C1 segment of cervical spinal cord (tissue), 14 donors: Measurements from ENCODE around the gene IRGQ.

Experiments
- DNase-seq, 14 donors: peaks; one replicate each; lab custom pipeline; 2025; lab: John Stamatoyannopoulos, UW

IRGQ gene

DNA sequence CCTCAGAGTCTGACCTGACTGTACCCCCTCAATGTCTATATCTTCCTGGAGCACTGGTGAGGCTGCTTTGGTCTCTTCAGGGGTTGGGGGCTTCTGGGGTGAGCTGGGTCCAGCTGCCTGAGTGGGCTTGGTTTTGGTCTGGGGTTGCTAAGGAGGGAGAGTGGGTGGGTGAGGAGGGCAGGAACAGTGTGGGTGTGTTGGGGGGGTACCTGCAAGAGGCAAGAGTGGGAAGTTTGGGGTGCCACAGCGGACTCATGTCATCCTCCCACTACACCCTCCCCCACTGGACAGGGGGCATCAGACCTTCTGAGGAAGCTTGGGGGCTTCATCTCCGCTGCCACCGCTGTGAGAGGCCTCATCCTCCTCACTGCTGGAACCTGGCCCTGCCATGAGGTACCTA, 49.4 kb downstream of the IRGQ start:
- no peak for DNase-seq

DNA sequence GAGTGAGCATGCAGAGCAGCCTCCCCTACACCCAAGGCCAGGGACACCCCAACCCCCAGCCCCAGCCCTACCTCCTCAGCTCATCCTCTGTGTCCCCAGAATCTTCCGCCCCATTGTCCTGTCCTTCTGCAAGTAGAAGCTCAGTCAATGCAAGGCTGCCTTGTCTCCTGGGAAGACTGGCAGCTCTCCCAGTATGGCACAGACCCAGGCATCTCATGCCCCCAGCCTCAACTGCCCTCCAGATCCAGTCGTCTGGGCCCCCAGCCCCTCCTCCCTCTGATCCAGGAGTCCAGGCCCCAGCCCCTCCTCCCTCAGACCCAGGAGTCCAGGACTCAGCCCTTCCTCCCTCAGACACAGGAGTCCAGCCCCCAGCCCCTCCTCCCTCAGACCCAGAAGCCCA, 50.0 kb downstream of the IRGQ start:
- peak in 7 of 14 donors; percentile 2 to 28 (median 9) for DNase-seq

DNA sequence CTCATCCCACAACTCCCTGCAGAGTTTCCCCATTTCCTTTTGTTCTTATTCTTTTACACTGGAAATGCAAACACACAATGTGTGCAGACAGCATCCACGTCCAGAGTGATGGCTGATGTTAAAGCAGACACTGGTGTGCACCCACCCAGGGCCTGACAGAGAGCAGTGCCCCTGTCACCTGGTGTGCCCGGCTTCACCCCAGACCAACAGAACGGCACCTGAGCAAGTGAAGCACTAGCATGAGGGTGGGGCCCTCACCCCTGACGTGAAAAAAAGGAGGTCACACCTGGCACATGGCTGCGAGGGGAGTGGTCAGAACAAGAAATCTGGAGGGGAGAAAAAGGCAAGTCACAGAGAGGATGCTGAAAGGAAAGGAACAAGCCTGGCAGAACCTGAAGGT, 50.7 kb downstream of the IRGQ start:
- DNase-seq, result no peak

DNA sequence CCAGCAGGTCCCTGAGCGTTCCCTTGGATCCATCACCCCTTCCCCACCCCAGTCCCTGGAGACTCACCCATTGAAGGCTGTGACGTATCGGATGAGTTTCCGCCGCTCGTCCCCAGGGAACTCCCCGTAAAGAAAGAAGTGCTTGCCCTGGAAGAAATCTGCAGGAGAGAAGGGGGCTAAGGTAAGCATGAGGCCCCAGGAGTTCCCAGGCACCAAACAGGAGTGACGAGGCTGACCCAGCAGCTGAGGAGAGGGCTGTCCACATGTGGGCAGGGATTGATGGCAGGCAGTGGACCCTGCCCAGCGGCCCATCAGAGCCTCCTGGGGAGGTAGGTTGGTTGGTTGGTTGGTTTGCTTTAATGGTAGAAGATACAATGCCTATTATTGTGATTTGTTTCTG, 51.9 kb downstream of the IRGQ start:
- no peak for DNase-seq

DNA sequence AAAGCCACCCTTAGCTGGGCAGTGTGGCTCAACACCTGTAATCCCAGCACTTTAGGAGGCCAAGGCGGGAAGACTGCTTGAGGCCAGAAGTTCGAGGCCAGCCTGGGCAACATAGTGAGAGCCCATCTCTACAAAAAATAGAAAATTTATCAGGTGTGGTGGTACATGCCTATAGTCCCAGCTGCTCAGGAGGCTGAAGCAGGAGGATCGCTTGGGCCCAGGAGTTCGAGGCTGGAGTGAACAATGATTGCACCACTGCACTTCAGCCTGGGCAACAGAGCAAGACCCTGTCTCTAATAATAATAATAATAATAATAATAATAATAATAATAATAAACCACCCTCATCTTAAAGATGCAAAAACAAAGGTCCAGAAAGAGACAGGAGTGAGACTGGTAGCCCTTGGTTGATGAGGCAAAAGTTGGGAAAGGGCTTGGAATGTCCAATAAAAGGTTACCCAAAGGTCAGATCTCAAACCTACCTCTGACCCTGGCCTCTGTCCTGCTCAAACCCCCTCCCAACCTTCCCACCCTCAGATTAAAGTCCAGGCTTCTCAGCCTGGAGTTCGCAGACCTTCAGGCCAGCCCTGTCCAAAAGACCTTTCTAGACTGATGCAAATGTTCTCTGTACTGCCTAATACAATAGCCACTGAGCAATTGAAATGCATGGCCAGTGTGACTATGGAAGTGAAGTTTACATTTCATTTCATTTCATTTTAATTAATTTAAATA, 53.8 kb downstream of the IRGQ start:
- no peak for DNase-seq

DNA sequence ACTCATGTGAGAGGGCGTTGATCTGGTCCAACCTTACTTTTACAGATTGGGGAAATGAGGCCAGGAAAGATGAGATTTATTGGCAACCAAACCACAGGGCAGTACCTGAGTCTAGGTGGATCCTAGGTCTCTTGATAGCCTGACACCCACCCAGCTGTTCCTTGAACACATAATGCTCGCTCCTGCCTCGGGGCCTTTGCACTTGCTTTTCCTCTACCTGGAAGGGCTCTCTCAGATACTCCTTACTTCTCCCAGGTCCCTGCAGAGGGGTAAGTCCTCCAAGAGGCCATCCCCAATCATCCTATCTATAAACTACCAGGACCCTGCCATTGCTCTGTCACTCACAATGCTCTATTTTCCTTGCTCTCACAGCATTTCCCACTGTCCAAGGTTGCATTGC, 55.6 kb downstream of the IRGQ start:
- no peak for DNase-seq

DNA sequence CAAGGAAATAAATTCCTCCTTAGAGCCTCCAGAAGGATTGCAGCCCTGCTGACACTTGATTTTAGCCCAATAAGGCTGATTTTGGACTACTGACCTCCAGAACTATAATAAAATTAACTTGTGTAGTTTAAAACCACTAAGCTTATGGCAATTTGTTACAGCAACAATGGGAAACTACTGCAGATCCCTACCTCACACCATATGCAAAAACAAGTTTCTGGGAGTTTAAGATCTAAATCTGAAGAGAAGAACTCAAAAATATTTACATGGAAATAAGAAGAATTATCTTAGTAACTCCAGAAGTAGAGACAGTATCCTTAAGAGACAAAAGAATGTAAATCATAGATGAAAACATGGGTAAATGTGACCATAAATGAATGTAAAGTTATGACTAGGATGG, 57.0 kb downstream of the IRGQ start:
- no peak for DNase-seq

DNA sequence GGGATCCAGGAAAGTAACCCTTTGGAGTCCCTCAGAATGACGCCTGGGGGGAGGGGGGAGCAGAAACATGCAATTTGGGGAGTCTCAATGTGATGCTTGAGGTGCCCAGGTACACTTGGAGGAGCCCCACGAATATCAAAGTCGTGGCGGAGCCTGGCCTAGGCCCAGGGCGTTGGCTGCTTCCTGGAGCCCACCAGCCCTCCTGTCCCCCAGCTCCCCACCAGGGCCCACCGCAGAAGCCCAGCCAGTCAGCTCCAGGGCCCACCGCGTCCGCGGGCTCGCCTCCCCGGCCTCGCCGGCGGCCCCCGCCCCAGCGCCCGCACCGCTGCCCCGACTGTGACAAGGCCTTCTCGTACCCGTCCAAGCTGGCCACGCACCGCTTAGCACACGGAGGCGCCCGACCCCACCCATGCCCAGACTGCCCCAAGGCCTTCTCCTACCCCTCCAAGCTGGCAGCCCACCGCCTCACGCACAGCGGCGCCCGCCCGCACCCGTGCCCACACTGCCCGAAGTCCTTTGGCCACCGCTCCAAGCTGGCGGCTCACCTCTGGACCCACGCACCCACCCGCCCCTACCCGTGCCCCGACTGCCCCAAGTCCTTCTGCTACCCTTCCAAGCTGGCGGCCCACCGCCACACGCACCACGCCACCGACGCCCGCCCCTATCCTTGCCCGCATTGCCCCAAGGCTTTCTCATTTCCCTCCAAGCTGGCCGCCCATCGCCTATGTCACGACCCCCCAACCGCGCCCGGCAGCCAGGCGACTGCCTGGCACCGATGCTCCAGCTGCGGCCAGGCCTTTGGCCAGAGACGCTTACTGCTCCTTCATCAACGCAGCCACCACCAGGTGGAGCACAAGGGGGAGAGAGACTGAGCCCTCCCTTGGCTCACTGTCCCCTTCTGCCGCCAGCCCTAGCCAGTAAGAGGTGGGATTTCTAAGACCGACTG, 60.8 kb downstream of the IRGQ start:
- peak in 11 of 14 donors; percentile 5 to 68 (median 25) for DNase-seq
